HepG2 (cell line): ENCODE measurements around the gene MT1A.

Source experiments
- BRCA1 ChIP-seq: sonication (generic); formaldehyde crosslinking; IDR thresholded peaks from 2 replicates; pipeline ENCODE4 v1.4.0; 2020; ENCODE audit warnings: missing genetic modification reagents
- SP1 ChIP-seq, 2 experiments: fragments of 450-650 bp in 1 of 2; sonication (generic) in 1 of 2; formaldehyde crosslinking in 1 of 2; IDR thresholded peaks; 2 replicates each; pipeline versions ENCODE4 v1.4.0 to v1.6.1; 2016 to 2020; ENCODE audit warnings: missing genetic modification reagents in 1 of 2
- TF ChIP-seq, protein P1 (sequence below): sonication (generic); formaldehyde crosslinking; IDR thresholded peaks from 2 replicates; pipeline ENCODE4 v1.8.1; 2022; ENCODE audit warnings: mild to moderate bottlenecking, missing genetic modification reagents

DNA sequence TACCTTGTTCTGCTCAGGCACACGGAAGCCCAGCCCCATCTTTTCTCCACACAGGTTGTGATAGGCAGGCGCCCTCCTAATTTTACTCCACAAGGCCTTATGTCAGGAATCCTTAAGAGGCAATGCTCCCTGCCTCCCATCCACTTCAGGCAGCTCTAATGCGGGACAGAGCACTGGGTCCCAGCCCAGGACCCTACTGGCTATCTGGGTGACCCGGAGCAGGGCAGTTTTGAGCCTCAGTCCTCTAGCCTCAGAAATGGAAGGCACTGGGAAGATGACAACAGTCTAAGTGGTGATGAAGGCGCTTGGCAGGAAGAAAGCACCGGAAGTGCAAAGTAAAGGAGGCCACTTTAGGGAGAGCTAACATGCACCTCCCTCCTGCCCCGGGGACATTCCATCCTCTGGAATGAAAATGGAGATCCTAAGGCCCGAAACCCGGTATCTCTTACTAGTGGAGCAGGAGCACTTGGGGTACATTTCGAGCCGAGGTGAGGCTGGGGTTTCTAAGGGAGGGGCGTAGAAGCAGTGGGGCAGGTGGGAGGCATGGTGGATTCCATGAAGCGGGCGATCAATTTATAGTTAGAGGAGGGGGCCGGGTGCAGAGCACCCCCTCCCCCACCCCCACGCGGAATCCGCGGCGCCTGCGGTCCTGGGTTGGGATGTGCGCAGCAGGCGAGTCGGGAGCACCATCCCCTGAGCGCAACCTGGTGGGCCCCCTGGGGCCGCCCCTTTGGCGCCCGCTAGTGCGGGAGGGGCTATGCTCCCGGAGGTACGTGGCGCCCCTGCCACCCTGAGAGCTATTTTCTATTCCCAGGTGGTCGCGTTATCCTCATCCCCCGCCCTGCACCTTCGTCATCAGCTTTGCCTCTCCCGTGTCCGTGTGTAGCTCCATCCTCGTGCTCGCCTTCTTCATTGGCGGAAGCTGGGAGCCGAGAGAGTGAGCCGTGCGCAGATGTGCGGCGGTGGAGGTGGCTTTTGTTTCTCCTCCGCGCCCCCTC is 24.2 kb downstream of the MT1A start:
- TF ChIP-seq BRCA1 (CRISPR knock-in tag) (no peak), SP1 (IDR thresholded peaks at IDR 0.05) (no peak), SP1 (CRISPR knock-in tag; IDR thresholded peaks at IDR 0.05) (no peak)
- TF ChIP-seq, protein P1, sequence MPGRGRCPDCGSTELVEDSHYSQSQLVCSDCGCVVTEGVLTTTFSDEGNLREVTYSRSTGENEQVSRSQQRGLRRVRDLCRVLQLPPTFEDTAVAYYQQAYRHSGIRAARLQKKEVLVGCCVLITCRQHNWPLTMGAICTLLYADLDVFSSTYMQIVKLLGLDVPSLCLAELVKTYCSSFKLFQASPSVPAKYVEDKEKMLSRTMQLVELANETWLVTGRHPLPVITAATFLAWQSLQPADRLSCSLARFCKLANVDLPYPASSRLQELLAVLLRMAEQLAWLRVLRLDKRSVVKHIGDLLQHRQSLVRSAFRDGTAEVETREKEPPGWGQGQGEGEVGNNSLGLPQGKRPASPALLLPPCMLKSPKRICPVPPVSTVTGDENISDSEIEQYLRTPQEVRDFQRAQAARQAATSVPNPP = no peak
